ENCODE results near the gene RIPK4. TPM values are rescaled to one million over a fixed set of nuclear protein-coding genes. Genes with fewer than 3 reads are reported as not detected.
A peak's percentile ranks its signal among the peaks of the same experiment; 100 is the strongest.

Gene RIPK4
- total and polyA plus RNA-seq, 7 experiments from 2014 or later, result 0.24 to 2.2 (median 0.41) TPM; not detected in 1

DNA sequence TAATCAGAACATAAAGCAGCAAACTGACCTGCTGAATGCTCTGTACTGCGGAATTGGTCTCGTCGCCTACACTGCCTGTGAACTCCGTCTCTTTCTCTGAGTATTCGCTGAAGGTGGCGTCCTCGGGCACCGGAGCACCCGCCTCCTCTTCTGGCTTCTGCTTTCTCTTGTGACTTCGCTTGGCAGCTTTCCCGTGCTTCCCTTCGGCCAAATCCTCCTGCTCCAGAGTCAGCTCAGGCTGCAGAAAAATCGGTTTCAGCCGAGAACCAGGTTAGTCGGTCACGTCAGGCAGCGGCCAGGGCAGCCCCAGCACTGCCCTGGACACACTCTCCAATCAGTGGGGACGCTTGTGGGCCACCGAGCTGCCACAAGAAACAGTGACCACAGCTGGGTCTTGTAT, 35.8 kb upstream of the RIPK4 start:
- Histone ChIP-seq H3K9me3 (ENCODE audit: control insufficient read depth in 2 of 3, low read length in 3 of 3) (no peaks in the 10 kb centered on the region), H3K4me1 (ENCODE audit: control insufficient read depth in 2 of 2, insufficient read depth in 2 of 2, low read length in 2 of 2) (no peaks in the 10 kb centered on the region), H3K4me3 (ENCODE audit: low read length) (no peak overlapping the region), H3K27me3 (ENCODE audit: control insufficient read depth in 2 of 2, insufficient read depth in 2 of 2, low read length in 2 of 2) (no peaks in the 10 kb centered on the region), H3K36me3 (ENCODE audit: control insufficient read depth in 2 of 3, insufficient read depth in 3 of 3, low read length in 3 of 3) (peaks cover 0 to 60% (median 9%) of the 10 kb centered on the region in 3 experiments), H3K27ac (ENCODE audit: low read depth, low read length) (no peak overlapping the region)
- ChIA-PET POLR2A (no interaction called here), CTCF (no interaction called here)
- H3K9me3 Mint-ChIP-seq, result peaks cover 0 to 15% (median 0%) of the 10 kb centered on the region in 11 donors
- DNase-seq (no peak), ATAC-seq (no peak)
- no peaks in the 10 kb centered on the region for H3K27me3 Mint-ChIP-seq
- no peak overlapping the region for H3K27ac Mint-ChIP-seq
- H3K36me3 Mint-ChIP-seq, result peaks cover 0 to 59% (median 15%) of the 10 kb centered on the region in 5 donors
- no peak overlapping the region for H3K4me3 Mint-ChIP-seq
- H3K4me1 Mint-ChIP-seq, result peaks cover 0 to 4% (median 0%) of the 10 kb centered on the region in 7 donors
- intact Hi-C loops (cut with micrococcal nuclease), result no loop called here

DNA sequence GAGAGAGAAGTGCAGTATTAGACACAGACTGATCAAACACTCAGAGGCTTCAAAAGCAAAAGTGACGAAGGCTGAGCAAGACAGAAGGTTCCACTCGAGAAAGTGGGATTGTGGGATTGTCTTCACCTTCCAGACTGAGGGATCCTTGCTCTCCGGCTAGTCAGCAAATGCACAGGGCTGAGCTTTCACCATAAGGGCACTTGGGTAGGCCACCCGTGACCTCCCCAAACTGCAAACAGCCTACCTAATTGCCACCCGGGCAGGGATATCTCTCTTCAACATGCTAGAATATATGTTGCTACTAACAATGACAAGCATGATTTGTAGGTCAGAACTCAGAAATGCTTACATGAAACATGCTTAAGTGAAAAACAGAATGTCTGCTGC, 35.3 kb upstream of the RIPK4 start:
- no peak overlapping the region for H3K4me3 Mint-ChIP-seq
- Histone ChIP-seq H3K36me3 (ENCODE audit: control insufficient read depth in 2 of 3, insufficient read depth in 3 of 3, low read length in 3 of 3) (peaks cover 0 to 60% (median 9%) of the 10 kb centered on the region in 3 experiments), H3K27ac (ENCODE audit: low read depth, low read length) (no peak overlapping the region), H3K4me1 (ENCODE audit: control insufficient read depth in 2 of 2, insufficient read depth in 2 of 2, low read length in 2 of 2) (no peaks in the 10 kb centered on the region), H3K9me3 (ENCODE audit: control insufficient read depth in 2 of 3, low read length in 3 of 3) (no peaks in the 10 kb centered on the region), H3K4me3 (ENCODE audit: low read length) (no peak overlapping the region), H3K27me3 (ENCODE audit: control insufficient read depth in 2 of 2, insufficient read depth in 2 of 2, low read length in 2 of 2) (no peaks in the 10 kb centered on the region)
- ATAC-seq (no peak), DNase-seq (no peak)
- H3K9me3 Mint-ChIP-seq, result peaks cover 0 to 12% (median 0%) of the 10 kb centered on the region in 11 donors
- peaks cover 0 to 4% (median 0%) of the 10 kb centered on the region in 7 donors for H3K4me1 Mint-ChIP-seq
- ChIA-PET CTCF (no interaction called here), POLR2A (no interaction called here)
- H3K36me3 Mint-ChIP-seq, result peaks cover 0 to 54% (median 11%) of the 10 kb centered on the region in 5 donors
- no peaks in the 10 kb centered on the region for H3K27me3 Mint-ChIP-seq
- H3K27ac Mint-ChIP-seq, result peak overlapping the region in 1 of 9 donors; percentile 17
- intact Hi-C loops (cut with micrococcal nuclease), result no loop called here

DNA sequence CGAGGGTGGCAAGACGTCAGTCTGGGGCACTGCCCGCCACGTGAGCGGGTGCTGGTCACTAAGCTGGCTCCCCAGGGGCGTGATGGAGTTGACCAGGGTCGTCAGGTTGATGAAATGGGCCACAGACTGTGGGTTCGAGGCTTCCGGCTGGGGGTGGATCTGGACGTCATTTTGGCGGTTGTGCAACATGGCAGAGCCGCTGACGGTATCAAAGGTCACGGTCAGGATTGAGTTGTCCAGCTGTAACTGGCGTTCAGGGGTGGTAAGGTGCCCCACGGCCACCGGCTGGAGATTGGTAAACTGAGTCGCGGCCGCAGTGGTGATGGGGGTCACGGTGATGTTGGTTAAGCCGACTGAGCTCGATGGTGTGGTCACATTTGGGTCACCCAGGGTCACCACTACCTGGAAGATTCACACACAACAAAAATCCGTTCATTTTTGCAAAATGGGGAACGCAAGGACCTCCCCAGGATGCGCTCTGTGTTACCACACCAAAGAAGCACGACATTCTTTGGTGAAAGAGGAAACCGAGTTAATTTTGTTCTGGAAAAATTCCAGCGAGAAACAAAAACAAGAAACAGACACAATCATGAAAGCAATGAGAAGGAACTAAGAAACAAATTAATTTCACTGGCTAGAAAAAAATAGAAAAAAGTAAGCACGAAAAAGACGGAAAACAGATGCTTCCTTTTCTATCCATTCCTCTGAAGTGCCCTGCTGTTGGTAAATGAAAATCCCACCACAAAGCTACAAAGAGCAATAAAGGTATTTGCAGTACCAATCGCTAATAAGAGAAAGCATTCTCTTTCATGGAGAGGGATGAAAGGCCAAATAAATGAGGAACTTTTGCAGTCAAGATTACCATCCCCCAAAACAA, 34.7 kb upstream of the RIPK4 start:
- H3K27ac Mint-ChIP-seq, result no peak overlapping the region
- H3K9me3 ChIP-seq (ENCODE audit: control insufficient read depth in 2 of 3, low read length in 3 of 3), result no peaks in the 10 kb centered on the region
- intact Hi-C loops (cut with micrococcal nuclease), result no loop called here
- no peaks in the 10 kb centered on the region for H3K4me1 Mint-ChIP-seq
- ChIA-PET CTCF (interaction anchor here (0.8 kb wide), 1 partner anchor 36 kb away, joined by 3 read pairs; no protein-coding TSS in a partner anchor), POLR2A (no interaction called here)
- no peaks in the 10 kb centered on the region for H3K27me3 ChIP-seq (ENCODE audit: control insufficient read depth in 2 of 2, insufficient read depth in 2 of 2, low read length in 2 of 2)
- H3K36me3 ChIP-seq (ENCODE audit: control insufficient read depth in 2 of 3, insufficient read depth in 3 of 3, low read length in 3 of 3), result peaks cover 0 to 65% (median 9%) of the 10 kb centered on the region in 3 experiments
- no peaks in the 10 kb centered on the region for H3K27me3 Mint-ChIP-seq
- no peak overlapping the region for H3K4me3 ChIP-seq (ENCODE audit: low read length)
- H3K4me1 ChIP-seq (ENCODE audit: control insufficient read depth in 2 of 2, insufficient read depth in 2 of 2, low read length in 2 of 2), result no peaks in the 10 kb centered on the region
- no peak for DNase-seq
- H3K9me3 Mint-ChIP-seq, result peaks cover 0 to 7% (median 0%) of the 10 kb centered on the region in 11 donors
- H3K4me3 Mint-ChIP-seq, result no peak overlapping the region
- H3K36me3 Mint-ChIP-seq, result peaks cover 0 to 48% (median 6%) of the 10 kb centered on the region in 5 donors
- ATAC-seq, result no peak
- no peak overlapping the region for H3K27ac ChIP-seq (ENCODE audit: low read depth, low read length)

DNA sequence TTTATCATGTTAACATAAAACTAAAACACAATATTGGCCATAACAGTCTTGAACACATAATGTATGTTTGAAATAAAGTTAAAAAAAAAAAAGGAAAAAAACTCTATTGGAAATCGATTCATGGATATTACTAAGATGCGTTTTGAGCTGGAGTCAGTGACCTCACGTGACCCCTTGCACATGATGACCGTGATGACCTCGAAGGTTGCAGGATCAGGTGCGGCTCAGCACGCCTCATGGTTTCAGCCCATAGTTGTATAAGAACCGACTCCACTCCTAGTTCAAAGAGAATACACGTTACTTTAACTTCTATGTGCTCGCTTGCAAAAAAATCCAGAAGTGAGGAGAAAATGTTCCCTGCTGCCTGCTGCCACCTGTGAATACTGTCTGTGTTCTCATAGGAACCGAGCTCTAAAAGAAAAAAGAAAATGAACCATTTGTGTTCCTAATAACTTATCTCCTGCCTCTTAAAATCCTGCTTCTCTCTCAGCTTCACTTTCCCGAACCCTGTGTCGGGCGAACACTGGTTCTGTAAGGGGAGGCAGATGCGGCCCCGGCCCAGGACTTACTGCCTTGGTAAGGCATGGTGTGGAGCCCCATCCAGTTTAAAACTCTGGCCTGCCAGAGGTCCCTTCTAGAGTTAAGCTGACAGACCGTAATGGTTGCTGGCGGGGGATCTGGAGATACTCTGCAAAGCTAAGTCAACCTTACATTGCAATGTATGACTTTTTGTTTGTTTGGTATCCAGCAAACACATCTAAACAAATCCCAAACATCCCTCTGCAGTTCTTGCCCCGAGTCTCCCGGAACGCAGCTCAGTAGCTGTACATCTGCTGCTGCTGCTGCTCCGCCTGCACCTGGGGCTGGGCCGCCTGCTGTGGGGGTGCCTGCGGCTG, 33.8 kb upstream of the RIPK4 start:
- no peak for DNase-seq
- H3K27ac Mint-ChIP-seq, result no peak overlapping the region
- no peak overlapping the region for H3K4me3 Mint-ChIP-seq
- H3K4me1 Mint-ChIP-seq, result no peaks in the 10 kb centered on the region
- H3K27me3 Mint-ChIP-seq, result no peaks in the 10 kb centered on the region
- H3K27ac ChIP-seq (ENCODE audit: low read depth, low read length), result no peak overlapping the region
- POLR2A ChIA-PET, result no interaction called here
- CTCF ChIA-PET, result interaction anchor here (0.8 kb wide), 1 partner anchor 35 kb away, joined by 3 read pairs; no protein-coding TSS in a partner anchor
- peaks cover 0 to 65% (median 9%) of the 10 kb centered on the region in 3 experiments for H3K36me3 ChIP-seq (ENCODE audit: control insufficient read depth in 2 of 3, insufficient read depth in 3 of 3, low read length in 3 of 3)
- H3K9me3 Mint-ChIP-seq, result peaks cover 0 to 3% (median 0%) of the 10 kb centered on the region in 11 donors
- ATAC-seq, result no peak
- intact Hi-C loops (cut with micrococcal nuclease), result no loop called here
- H3K36me3 Mint-ChIP-seq, result peaks cover 0 to 46% (median 3%) of the 10 kb centered on the region in 5 donors
- no peak overlapping the region for H3K4me3 ChIP-seq (ENCODE audit: low read length)
- no peaks in the 10 kb centered on the region for H3K4me1 ChIP-seq (ENCODE audit: control insufficient read depth in 2 of 2, insufficient read depth in 2 of 2, low read length in 2 of 2)
- H3K27me3 ChIP-seq (ENCODE audit: control insufficient read depth in 2 of 2, insufficient read depth in 2 of 2, low read length in 2 of 2), result no peaks in the 10 kb centered on the region
- no peaks in the 10 kb centered on the region for H3K9me3 ChIP-seq (ENCODE audit: control insufficient read depth in 2 of 3, low read length in 3 of 3)

DNA sequence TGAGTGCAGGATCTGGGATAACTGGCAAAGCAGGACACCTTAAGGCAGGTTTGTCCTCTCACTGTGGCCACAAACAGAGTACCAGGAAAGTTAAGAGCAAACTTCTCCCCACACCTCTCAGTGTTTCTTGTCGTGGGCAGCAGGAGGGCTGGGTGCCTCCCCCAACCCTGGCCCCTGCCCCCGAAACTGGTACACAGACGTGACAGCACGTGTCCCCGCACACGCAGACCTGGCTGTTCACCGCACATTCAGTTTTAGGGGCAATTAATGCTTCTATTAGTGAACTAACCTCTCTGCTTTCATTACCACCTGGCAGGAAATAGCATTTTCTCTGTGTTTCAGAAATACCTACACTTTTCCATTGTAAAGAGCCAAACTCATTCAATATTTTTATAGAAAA, 32.9 kb upstream of the RIPK4 start:
- DNase-seq (no peak), ATAC-seq (no peak)
- Mint-ChIP-seq H3K27me3 (no peaks in the 10 kb centered on the region), H3K9me3 (no peaks in the 10 kb centered on the region), H3K27ac (no peak overlapping the region), H3K4me1 (no peaks in the 10 kb centered on the region), H3K36me3 (peaks cover 0 to 38% (median 3%) of the 10 kb centered on the region in 5 donors), H3K4me3 (no peak overlapping the region)
- no peaks in the 10 kb centered on the region for H3K27me3 ChIP-seq (ENCODE audit: control insufficient read depth in 2 of 2, insufficient read depth in 2 of 2, low read length in 2 of 2)
- H3K4me1 ChIP-seq (ENCODE audit: control insufficient read depth in 2 of 2, insufficient read depth in 2 of 2, low read length in 2 of 2), result no peaks in the 10 kb centered on the region
- H3K27ac ChIP-seq (ENCODE audit: low read depth, low read length), result no peak overlapping the region
- intact Hi-C loops (cut with micrococcal nuclease), result no loop called here
- H3K36me3 ChIP-seq (ENCODE audit: control insufficient read depth in 2 of 3, insufficient read depth in 3 of 3, low read length in 3 of 3), result peaks cover 0 to 64% (median 9%) of the 10 kb centered on the region in 3 experiments
- no peaks in the 10 kb centered on the region for H3K9me3 ChIP-seq (ENCODE audit: control insufficient read depth in 2 of 3, low read length in 3 of 3)
- POLR2A ChIA-PET, result no interaction called here
- CTCF ChIA-PET, result no interaction called here
- H3K4me3 ChIP-seq (ENCODE audit: low read length), result no peak overlapping the region

DNA sequence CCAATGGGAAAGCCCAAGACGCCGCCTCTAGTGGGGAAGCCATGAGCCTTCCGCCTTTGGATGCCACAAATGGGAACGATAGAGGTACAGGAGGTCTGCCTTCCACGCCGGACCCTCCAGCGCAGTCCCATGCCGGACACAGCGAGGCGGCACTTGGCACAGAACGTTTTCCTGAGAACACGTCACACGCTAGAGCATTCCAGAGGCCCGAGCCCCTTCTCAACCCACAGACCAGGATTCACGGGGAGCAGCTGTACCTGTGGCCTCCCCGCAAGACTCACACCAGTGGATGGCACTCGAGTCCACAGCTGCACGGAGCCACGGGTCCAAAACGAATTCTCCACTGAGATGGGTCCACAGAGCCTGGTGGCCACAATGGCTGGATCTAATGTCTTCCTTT, 31.5 kb upstream of the RIPK4 start:
- CTCF ChIA-PET, result no interaction called here
- peaks cover 0 to 55% (median 9%) of the 10 kb centered on the region in 3 experiments for H3K36me3 ChIP-seq (ENCODE audit: control insufficient read depth in 2 of 3, insufficient read depth in 3 of 3, low read length in 3 of 3)
- H3K27me3 Mint-ChIP-seq, result peaks cover 0 to 6% (median 0%) of the 10 kb centered on the region in 5 donors
- H3K27me3 ChIP-seq (ENCODE audit: control insufficient read depth in 2 of 2, insufficient read depth in 2 of 2, low read length in 2 of 2), result no peaks in the 10 kb centered on the region
- DNase-seq (no peak), ATAC-seq (no peak)
- intact Hi-C loops (cut with micrococcal nuclease), result no loop called here
- no peak overlapping the region for H3K4me3 Mint-ChIP-seq
- H3K27ac Mint-ChIP-seq, result no peak overlapping the region
- H3K27ac ChIP-seq (ENCODE audit: low read depth, low read length), result no peak overlapping the region
- H3K4me1 ChIP-seq (ENCODE audit: control insufficient read depth in 2 of 2, insufficient read depth in 2 of 2, low read length in 2 of 2), result no peaks in the 10 kb centered on the region
- POLR2A ChIA-PET, result no interaction called here
- H3K9me3 Mint-ChIP-seq, result peaks cover 0 to 7% (median 5%) of the 10 kb centered on the region in 11 donors
- H3K36me3 Mint-ChIP-seq, result peaks cover 0 to 32% (median 5%) of the 10 kb centered on the region in 5 donors
- no peak overlapping the region for H3K4me3 ChIP-seq (ENCODE audit: low read length)
- H3K9me3 ChIP-seq (ENCODE audit: control insufficient read depth in 2 of 3, low read length in 3 of 3), result no peaks in the 10 kb centered on the region
- no peaks in the 10 kb centered on the region for H3K4me1 Mint-ChIP-seq
